GM18868 (cell line): ENCODE results near the gene ASCL5.

Experiments
- ATAC-seq: cut with Tn5 transposase; IDR thresholded peaks from one replicate; pipeline ENCODE4 v1.9.1; 2021; ENCODE audit warnings: mild to moderate bottlenecking, moderate library complexity; ENCODE audit not compliant: unreplicated experiment

Gene ASCL5

DNA sequence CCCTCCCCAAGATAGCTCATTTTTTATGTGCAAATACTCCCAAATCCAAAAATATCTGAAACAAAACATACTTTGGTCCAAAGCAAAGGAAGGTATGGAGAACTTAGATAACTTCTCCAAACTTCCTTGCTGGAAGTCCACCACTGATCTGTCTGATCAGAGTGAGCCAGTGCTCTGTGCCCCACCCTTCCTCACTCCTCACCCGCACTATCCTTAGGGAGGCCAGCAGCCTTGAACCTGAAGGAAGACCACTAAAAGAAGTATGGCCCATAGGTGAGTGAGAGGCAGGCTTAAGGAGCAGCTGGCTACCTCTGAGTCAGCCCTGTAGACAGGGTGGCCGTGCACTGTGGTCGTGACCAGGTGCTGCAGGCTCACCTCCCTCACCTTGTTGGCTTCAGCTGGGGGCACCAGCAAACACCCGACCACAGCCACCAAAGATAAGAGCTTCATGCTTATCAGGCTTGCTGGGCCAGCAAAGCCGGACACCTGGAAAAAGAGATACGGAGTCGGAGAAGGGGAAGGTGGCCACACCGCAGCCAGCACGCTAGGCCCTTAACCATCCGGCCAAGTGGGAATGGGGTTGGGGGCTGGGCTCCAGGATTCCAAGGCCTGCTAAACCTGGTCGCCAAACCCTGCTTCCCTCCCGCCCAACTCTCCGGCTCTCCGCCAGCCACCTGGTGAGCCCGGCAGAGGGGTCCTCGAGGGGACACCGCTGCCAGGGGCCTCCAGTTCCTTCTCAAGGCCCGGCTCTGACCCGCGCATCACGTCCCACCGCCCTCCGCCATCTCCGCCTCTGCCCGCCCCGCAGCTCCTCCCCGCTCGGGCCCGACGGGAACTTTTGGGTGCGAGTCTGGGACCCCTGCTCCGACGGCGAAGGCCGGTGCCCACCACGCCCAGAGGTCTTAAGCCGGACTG is 26.7 kb upstream of the ASCL5 start:
- ATAC-seq: peak; percentile 66

DNA sequence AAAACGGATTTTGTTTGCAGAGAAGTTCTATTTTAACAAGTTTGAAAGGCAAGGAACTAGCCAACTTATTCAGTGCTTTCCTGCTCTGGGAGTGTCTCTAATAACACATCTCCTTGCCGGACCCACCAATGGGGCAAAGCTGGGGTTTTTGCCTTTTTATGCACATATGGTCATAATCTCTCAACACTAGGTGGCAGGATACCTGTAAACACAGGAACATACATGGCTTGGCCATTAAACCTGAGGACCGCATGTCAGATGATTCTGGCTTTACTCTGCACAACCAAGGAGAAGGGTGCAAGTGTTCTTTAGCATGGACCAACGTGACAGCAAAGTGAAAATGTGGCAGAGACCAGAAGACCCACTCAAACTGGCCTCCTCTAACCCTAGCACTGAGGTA is 22.4 kb upstream of the ASCL5 start:
- ATAC-seq: no peak

DNA sequence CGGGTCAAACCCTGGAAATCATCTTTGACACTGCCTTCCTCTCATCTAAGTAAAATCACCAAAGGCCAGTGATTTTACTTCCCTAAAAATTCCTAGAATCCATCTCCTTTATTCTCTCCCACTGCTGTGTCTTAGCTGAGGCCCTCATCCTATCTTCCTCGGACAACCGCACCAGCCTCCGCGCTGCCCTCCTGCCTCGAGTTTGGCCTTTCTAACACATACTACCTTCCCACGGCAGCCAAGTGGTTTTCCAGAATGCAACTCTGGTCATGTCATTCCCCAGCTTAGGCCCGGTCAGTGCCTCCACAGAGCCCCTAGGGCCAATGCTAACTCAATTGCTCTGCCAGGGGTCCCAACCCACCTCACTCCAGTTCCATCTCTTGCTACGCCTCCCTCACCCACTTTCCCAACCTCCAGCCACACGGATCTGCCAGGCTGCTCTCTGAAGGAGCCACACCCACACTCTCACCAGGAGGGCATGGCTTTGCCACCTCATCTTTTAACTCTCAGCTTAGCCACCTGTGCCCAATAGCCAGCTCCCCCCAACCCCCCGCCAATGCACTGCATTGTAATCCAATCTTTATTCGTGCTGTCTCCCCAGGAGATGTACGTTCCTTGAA is 20.5 kb upstream of the ASCL5 start:
- ATAC-seq: no peak

DNA sequence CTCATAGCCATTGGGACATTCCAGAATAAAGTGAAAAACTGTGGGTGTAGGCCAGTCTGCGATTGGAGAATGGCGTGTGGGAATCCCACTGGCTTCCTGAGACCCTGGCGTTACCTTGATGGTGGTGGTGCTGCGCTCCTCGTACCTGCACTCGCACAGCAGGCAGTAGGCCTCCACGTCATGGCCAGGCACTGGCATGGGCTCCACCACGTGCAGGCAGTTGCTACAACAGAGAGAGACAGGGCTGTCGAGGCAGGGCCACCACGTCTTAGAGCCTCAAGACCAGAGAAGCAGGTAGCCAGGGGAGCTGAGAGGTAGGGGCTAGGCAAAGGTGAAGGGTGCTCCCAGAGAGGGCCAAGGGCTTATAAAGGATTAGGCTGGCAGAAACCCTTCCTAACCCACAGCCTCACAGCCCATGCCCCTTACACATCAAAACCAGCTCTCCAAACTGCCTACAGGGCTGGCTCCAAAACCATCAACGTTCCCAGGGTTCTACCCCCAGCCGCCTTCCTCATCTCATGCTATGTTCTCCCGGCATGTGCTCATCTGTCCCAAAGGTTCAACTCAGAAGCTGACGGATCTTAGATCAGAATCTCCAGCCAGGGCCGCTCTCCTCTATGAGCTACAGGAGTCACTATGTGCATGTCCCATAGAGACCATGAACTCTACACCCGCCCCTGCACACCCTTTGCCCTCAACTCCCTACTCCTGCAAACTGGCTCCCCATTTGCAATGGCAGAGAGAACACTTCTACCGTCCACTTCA is 19.8 kb upstream of the ASCL5 start:
- no peak for ATAC-seq

DNA sequence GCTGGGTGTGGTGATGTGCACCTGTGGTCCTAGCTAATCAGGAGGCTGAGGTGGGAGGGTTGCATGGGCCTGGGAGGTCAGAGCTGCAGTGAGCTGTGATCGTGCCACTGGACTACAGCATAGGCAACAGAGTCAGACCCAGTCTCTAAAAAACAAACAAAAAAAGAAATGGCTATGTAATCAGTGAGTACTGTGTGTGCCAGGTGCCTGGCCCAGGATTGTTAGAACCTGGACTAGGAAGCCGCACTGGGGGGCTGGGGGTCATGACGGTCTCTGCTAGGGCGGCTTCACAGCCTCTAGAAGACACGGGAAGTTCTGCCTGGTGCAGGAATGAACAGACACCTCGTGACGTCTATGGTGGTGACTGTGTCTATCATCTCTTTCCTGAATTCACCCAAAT is 18.8 kb upstream of the ASCL5 start:
- ATAC-seq: no peak

DNA sequence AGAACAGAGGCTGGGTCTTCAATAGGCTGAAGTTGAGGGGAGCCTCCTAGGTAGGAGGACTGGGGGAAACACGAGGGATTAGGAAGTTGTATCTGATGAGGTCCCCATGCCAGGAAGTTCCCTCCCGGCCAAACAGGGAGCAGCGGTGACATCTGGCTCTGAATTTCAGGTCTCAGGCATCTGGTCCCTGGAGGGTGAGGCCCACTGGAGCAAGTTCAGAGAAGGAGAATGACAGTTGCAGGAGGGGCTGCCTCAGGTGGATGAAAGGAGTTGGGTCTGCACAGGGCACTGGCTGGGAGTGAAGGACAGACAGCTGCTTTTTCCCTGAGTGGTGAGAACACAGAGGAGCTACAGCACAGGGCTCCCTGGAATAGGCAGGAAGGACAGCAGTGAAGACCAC is 18.1 kb upstream of the ASCL5 start:
- no peak for ATAC-seq

DNA sequence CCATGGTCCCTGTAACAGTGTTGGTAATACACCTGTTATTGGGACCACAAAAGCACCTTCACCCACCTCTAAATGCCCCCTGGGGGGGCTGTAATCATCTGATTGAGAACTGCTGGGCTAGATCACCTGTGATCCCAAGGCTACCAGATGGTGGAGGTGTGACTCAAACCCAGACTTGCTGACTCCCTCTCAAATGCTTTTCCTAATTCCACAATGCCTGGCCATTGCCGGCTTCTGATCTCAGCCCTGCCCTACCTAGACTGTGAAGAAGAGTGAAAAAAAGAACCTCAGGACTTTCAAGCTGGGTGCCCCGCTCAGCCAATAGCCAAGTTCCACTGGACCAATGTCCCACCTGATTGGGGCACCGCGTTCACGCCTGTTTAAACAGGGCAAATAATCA is 17.7 kb upstream of the ASCL5 start:
- no peak for ATAC-seq

DNA sequence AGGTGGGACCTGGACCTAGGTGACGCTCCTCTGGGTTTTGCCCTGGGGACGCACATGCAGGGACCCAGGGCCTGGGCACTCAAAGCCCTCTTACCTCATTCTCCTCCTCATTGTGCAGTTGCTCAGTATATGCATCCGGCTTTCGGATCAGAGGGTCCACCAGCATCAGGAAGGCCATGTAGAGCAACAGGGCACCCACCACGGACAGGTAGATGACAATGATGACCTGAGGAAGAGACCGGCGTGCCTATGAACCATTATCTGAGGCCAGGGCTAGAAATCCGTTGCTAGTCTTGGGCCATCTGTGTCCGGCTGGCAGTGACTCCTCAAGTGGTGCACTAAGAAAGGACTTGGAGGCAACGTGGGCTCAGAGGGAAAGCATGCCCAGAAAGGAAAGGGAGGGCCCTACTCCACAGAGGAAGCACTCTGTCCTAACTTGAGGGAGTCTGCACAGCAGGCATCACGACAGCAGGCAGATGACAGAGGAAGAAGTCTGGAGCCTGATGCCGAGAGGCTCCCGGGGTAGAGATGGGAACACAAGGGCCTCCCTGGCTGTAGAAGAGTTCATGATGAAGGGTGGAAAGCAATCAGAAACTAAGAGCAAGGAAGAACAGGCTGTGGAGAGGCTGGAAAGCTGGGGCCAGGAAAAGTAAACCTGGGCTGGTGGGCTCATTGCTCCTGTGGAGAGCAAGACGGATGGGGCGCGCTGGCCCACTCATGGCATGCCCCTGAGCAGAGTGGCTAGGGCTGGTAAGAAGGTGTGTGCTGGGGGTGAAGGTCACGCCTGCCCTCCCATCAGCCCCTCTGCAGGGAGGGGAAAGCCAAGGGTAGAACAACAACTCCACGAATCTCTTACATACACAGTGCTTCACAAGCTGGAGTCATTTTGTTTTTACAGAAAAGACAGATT is 17.0 kb upstream of the ASCL5 start:
- ATAC-seq: no peak

DNA sequence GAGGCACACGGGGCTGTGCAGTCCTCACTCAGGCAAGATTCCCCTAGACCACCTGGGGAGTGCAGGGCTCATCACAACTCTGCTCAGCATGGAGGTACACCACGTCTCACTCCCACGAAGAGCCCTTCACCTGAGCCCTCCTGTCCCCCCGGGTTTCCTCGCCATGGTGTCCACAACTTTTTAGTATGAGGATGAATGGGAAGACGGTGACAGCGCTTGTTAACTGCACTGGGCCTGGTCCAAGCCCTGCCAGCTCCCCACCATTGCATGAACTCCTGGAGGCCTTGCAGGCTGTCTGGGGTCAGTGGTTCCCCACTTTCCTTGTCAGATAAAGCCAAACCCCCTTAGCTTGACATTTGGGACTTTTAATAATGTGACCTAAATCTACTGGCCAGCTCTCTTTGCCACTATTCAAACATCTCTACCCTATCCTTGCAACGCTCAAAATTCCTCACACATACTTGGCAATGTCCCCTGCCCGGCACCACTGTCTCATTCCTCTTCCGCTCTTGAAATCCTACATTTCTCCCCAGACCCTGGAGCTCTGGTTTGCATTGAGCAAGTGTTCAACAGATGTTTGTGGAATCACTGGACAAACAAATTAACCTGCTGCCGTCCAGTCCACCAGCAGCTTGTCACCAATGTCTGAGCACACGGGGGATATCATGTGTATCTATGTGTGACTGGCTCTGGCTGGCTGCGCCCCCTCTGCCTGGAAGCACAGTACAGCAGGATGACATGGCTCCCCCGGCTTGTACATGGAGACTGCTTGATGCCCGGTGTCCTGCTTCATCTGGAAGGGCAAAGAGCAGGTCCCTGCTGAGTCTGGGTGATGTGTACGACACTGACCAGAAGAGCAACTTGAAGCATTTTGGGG is 16.1 kb upstream of the ASCL5 start:
- no peak for ATAC-seq

DNA sequence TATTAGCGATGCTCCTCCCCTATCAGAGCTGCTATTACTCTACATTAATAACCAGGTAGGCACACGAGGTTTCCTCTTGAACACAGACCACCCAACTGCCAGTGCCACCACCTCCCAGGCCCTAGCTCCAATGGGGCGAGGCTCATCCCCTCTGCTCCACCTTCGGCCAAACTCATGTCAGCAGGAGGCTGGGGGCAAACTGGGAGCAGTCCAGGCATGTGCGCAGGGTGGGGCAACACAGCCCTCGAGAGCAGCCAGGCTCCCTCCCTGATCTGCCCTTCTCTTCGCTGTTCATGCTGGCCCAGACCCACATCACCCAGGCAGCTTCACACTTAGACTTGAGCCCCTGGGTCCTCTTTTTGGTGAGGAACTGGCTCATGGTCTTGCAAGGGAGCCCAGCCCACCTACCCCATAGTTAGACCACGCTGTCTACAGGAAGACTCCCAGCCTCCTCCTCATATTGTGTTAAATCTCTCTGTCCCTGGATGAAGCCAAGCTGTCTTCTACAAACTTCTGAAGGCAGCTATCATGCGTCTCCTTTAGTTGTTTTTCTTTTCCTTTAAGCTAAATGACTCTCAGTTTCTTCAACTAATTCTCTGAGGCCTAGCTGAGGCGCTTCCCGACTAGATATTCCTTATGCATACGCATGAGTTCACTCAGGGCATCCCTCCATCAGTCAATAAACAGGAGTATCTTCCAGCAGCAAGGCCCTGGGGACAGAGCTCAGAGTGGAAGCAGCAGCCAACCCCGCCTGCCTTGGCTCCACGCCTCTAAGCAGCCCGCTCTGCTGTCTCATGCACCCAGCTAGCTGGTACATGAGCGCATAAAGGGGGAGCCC is 15.2 kb upstream of the ASCL5 start:
- no peak for ATAC-seq

DNA sequence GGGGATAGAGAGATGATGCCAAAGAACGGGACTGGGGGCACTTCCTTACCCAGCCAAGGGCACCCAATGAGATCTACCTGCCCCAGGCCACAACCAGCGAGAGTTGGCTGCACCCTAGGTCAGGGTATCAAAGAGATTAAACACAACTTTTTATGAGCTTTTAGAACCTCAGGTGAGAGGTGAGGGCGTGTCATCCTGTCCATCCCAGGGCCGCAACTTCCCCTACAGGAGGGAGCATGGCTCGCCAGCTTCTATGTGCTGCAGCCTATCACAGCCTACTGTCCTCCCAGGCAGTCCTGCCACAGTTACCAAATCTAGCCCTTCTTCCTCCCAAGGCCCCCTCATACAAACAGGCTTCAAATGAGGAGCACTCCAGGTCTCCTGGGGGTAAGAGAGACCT is 14.4 kb upstream of the ASCL5 start:
- no peak for ATAC-seq

DNA sequence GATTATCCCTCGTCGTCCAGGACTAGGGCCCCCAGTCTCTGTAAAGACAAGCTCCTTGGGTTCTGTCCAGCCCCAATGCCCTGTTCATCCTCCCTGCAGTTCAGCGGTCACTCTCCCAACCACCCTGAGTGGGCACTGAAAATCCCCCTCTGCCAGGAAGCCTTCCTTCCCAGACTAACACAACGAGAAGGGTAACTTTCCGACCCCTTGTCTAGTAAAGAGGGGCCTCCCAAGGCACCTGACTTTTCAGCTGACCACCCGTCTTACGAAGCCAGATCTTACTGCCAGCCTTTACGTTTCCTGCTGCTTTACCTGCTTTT is 13.9 kb upstream of the ASCL5 start:
- ATAC-seq: no peak

DNA sequence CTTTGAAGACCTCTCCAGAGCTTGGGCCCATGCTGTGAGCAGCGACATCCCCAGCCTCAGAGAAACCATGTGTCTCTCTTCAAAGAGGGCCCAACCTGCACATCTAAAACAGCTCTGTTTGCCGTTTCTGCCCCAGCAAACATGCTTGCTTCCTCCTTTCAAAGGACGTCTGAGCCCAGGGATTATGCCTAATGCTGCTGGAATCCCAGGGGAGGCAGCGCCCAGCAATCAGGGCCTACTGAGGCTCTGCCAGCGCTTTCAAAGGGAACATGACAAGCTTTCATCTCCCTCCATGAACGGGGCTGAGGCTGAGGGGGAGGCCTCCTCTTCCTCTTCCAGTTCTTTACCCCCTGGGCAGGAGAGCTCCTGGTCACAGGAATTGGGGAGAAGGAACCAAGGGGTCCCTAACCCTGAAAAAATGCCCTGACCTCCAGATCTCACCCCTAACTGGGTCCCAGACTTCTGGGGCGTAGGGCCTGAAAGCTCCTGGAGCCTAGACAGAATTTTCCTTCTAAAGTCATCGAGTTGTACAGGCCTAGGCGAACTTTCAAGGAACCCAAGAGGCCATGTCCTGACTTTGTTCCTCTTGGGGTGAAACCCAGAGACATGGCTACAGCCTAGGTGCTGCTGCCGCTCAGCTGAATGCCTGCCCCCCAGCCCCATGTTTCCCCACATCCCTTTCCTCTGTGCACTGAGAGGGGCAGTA is 13.4 kb upstream of the ASCL5 start:
- ATAC-seq: no peak

DNA sequence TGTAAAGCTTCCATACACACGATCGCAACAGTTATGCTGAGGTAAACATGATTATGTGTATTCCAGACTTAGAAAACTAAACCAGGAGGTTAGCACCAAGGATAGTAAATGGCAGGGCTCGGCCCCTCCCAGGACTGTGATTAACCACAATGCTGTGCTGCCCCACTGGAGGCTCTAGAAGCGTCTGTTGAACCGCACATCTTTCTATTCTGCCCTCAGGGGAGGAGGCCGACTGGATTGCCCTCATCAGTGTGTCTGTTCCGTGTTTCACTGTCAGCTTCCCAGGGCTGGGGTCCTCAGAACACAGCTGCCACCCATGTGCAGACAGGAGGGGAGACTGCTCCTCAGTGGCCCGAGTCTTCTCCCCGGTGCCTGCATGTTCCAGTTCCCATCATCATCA is 12.8 kb upstream of the ASCL5 start:
- ATAC-seq: no peak

DNA sequence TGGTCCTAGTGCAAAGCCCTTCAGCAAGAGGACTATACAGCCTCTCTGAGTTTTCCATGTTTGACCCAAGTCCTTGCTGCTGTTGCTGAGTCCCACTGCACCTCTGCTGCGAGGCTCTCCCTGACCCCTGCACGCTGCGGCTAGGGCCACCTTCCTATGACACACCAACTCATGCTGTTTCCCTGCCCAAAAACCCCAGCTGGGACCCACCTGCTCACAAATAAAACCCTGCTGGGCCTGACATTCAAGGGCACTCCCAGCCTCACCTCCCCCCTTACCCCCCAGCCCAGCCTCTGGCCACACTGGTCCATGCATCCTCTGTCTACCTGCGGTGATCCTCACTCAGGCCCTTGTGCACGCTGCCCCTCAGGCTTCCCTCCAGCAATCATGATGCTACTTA is 12.3 kb upstream of the ASCL5 start:
- ATAC-seq: no peak

DNA sequence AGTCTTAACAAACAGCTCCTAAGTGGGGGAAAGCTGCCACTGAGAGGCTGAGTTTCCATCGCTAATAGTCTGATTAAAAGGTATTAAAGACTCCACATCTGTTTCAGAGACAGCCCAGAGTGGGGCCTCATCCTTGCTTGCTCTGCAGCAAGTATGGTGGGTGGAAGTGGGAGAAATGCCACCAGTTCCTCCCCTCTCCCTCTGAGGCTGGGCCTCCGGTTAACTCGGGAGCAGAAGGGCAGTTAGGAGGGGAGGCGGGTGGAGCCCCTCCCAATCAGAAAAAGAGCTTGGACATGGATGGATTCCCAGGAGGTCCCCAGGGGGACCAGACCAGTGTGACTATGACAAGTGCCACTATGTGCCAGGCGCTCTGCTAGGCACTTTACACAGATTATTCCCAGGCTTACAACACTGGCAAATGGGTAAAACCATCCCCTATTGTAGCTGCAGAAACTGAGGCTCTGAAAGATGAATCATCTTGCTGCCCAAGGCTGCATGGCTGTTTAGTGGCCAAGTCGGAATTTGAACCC is 11.4 kb upstream of the ASCL5 start:
- no peak for ATAC-seq

DNA sequence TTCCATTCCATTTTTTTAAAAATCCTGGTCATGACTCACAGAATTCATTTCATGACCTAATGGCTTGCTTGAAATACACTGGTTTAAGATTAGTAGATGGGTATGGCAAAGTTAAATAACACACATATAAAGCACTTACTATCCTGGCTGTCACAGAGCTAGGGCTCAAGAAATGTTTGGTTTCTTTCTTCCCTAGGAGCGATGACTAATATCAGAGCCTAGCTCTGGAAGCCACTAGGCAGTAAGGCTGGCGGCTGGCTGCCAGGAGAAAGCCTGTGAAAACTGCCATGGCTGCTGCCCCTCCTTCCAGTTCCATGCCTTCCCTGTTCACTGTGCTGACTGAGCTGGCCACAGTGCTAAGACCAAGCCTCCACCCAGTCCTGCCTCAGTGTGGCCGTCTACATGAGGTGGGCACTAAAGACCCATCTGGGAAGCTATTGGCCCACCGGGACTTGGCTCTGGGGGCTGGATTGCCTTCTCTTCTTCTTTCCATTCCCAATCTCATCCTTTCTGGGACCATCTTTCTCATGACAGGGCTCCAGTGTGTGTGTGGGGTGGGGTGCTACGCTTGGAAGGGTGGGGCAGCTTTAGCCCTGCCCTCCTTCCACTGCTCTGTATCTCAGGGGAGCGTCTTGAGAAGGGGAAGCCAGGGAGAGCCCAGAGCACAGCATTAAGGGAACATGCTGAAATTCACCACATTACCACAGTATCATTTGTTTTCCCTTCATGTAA is 10.8 kb upstream of the ASCL5 start:
- no peak for ATAC-seq

DNA sequence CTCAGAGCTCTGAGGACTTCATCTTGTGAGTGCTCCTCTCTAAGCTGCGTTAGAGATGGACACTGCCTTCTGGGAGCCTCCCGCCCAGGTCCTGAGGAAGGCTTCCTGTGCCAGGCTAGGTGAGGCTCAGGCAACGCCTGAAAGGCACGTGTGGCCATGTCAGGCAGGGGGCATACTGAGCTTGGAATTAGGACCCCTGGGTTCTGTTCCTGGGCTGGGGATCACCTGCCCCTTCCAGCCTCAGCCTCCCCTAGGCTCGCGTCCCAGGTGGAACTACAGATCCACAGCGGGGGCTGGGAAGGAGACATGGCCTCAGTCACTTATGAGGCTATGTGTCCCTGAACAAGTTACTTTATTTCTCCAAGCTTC is 10.0 kb upstream of the ASCL5 start:
- no peak for ATAC-seq
